ENCODE results near the gene CCR7. TPM values are rescaled to one million over a fixed set of nuclear protein-coding genes. Genes with fewer than 3 reads are reported as not detected.

The CCR7 gene
- total and polyA plus RNA-seq, 2 of the 8 experiments (the other 6 are each of a cell fraction or from before 2014, with no cell fraction given) = 0.12 to 0.17 TPM

DNA sequence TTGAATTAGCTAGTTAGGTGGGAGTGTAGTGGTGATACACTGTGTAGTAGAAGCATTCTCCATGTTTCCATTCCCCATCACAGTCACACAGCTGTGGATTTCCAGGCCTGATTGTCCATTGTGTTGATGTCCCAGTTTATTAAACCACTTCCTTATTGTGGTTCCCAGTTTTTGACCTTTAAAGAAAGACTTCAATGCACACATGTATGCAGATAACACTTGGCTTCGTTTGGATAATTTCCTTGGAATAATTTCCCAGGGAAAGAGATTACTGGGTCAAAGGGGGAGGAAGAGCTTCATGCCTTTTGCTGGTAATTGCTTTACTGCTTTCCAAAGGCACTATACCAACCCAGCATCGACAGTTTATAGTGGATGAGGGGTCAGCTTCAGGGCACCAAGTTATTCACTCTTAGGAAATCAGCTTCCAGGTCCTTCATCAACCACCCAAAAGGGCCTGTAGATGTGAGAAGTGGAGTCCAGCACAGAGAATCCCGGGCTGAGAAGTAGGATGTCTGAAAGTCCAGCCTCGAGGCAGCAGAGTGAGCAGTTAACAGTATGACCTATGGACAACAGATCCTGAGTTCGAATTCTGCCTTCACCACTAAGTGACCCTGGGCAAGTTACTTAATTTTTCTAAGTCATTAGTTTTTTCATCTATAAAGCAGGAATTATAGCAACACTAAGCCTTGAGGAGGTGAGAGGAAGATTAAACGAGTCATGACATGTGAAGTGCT lies 32.6 kb downstream of the CCR7 start (continued):
- TF ChIP-seq SIN3A (conservative IDR thresholded peaks at IDR 0.05 in 1 of 2, IDR thresholded peaks at IDR 0.05 in 1 of 2; ENCODE audit: low read depth in 1 of 2, low read length in 2 of 2) (no peak), TBP (IDR thresholded peaks at IDR 0.05; ENCODE audit: low read depth, low read length) (no peak), CHD1 (IDR thresholded peaks at IDR 0.05; ENCODE audit: low read depth, low read length) (no peak), SAP30 (IDR thresholded peaks at IDR 0.05; ENCODE audit: insufficient read depth, insufficient replicate concordance, low read length) (no peak), FOSL1 (IDR thresholded peaks at IDR 0.05; ENCODE audit: insufficient read depth, low read depth, low read length) (no peak)
